ENCODE data around the gene IFNGR1.

- no peak for TF ChIP-seq GATA2 (IDR thresholded peaks at IDR 0.05; ENCODE audit: low read depth, low read length)
- no peak for TF ChIP-seq GATA3 (IDR thresholded peaks at IDR 0.05; ENCODE audit: low read depth, low read length)
Measured at GRCh38 chr6:137202078-137202477, 17.1 kb downstream of the IFNGR1 start.

All from SH-SY5Y (cell line).